ENCODE results near the gene MAPK8IP2.

DNA sequence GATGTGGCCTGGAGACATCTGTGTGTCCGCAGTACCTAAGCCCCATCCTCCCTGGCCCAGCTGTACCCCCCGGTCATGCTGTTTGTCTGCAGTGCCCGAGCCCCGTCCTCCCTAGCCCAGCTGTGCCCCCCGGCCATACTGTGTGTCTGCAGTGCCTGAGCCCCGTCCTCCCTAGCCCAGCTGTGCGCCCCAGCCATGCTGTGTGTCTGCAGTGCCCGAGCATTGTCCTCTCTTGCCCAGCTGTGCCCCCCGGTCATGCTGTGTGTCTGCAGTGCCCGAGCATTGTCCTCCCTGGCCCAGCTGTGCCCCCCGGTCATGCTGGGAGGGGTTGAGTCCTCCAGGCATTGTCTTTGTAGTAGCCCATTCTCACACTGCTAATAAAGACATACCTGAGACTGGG is 35.0 kb downstream of the MAPK8IP2 start:
- TF ChIP-seq CTCF (IDR thresholded peaks at IDR 0.05 in 8 of 11, conservative IDR thresholded peaks at IDR 0.05 in 3 of 11) (no peak), POLR2AphosphoS5 (IDR thresholded peaks at IDR 0.05) (no peak), POLR2A (IDR thresholded peaks at IDR 0.05) (no peak)

All from spleen (tissue), 7 donors.